ENCODE data around the gene MRPS34. TPM values are rescaled to one million over a fixed set of nuclear protein-coding genes. Genes with fewer than 3 reads are reported as not detected.
A peak's percentile ranks its signal among the peaks of the same experiment; 100 is the strongest.

MRPS34 gene
- 58.0 TPM for total RNA-seq
- long read RNA-seq, transcript MRPS34-202 (3 exons, 1,024 nt): major isoform, 80 of 109 reads
- long read RNA-seq, transcript MRPS34-201 (3 exons, 1,040 nt): minor isoform, 7 of 109 reads
- long read RNA-seq, partial matches to known transcripts: 9 of 109 reads
- long read RNA-seq, other reads (novel, unspliced or antisense): 11 of 109 reads

DNA sequence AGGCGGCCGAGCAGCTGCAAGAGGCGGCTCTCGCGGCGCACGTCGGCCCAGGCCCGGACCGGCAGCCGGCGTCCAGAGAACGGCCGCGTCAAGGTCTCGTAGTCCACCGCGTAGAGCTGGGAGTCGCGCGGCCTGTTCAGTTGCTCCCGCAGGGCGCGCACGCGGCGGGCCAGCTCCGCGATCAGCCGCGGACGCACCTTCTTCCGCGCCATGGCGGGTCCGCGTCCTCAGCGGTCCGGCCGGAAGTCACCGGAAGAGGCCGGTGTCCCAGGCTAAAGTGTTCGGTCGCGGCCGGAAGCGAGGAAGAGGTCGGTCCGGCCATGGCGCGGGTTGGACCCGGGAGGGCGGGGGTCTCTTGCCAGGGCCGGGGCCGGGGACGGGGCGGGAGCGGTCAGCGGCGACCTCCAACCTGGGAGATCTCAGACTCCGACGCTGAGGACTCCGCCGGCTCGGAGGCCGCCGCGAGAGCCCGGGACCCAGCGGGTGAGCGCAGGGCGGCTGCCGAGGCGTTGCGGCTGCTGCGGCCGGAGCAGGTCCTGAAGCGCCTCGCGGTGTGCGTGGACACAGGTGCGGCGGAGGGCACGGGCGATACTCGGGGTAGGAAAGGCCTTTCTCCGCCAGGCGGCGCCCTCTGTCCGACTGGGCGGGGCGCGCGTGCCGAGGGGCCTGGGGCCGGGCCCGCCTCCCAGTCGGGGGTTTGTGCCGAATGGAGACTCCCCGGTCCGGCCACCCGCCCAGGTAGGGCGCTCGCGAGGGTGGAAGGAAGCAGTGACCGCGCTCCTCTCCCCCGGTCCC is at the start of gene MRPS34:
Gene MRPS34 (minus strand): TSS at position 227 of the 795 bp plus-strand sequence. CDS start 15 bp downstream, at position 212.
- Histone ChIP-seq H3K27ac (peak within 1 kb of the TSS; percentile 94), H3K36me3 (peaks cover 50% of the 10 kb centered on the region), H3K9me3 (no peaks in the 10 kb centered on the region), H3K27me3 (ENCODE audit: low read depth) (no peaks in the 10 kb centered on the region), H3K4me1 (peaks cover 37% of the 10 kb centered on the region), H3K4me3 (peak within 1 kb of the TSS; percentile 98)
- ATAC-seq: peak; percentile 85 to 86
- TF ChIP-seq, protein P1, sequence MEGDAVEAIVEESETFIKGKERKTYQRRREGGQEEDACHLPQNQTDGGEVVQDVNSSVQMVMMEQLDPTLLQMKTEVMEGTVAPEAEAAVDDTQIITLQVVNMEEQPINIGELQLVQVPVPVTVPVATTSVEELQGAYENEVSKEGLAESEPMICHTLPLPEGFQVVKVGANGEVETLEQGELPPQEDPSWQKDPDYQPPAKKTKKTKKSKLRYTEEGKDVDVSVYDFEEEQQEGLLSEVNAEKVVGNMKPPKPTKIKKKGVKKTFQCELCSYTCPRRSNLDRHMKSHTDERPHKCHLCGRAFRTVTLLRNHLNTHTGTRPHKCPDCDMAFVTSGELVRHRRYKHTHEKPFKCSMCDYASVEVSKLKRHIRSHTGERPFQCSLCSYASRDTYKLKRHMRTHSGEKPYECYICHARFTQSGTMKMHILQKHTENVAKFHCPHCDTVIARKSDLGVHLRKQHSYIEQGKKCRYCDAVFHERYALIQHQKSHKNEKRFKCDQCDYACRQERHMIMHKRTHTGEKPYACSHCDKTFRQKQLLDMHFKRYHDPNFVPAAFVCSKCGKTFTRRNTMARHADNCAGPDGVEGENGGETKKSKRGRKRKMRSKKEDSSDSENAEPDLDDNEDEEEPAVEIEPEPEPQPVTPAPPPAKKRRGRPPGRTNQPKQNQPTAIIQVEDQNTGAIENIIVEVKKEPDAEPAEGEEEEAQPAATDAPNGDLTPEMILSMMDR (IDR thresholded peaks at IDR 0.05): peak; percentile 79
- peak; percentile 88 for DNase-seq
- intact Hi-C loops (cut with DNase I): no loop called here

DNA sequence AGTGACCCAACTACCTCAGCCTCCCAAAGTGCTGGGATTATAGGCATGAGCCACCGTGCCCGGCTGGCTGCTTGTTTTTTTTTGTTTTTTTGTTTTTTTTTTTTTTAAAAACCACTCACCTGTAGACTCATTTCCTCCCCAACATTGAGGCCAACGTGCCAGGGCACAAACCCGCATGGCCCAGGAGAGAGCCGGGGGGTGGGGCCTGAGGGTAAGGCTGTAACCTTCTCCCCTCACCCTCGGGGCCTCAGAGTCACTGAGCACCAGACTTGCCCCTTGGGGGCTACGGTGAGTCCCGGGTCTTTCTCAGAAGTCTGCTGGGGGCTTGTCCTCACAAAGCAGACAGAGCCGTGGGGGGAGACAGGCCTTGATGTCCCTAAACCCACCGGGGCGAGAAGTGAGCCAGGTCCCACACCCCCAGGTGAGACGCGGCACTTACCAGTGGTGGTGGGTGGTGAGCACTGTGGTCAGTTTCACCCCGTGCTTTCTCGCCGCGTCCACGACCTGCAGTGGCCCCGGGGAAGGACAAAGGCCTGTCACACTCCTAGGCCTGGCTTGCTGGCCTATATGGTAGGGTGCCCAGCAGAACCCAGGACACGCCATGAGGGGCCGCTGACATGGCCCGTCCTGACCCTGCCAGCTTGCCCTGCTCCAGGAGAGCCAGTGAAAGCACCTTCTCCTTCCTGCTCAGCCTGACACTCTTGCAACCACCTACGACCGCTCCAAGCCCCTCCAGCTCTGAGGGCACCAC is 49.1 kb upstream of the MRPS34 start:
- no peak overlapping the region for H3K27ac ChIP-seq
- H3K4me3 ChIP-seq: no peak overlapping the region
- no peaks in the 10 kb centered on the region for H3K27me3 ChIP-seq (ENCODE audit: low read depth)
- peaks cover 24% of the 10 kb centered on the region for H3K4me1 ChIP-seq
- no peaks in the 10 kb centered on the region for H3K9me3 ChIP-seq
- H3K36me3 ChIP-seq: peaks cover 53% of the 10 kb centered on the region
- no peak for DNase-seq
- TF ChIP-seq, protein P1 (IDR thresholded peaks at IDR 0.05): no peak
- intact Hi-C loops (cut with DNase I): no loop called here
- ATAC-seq: no peak

DNA sequence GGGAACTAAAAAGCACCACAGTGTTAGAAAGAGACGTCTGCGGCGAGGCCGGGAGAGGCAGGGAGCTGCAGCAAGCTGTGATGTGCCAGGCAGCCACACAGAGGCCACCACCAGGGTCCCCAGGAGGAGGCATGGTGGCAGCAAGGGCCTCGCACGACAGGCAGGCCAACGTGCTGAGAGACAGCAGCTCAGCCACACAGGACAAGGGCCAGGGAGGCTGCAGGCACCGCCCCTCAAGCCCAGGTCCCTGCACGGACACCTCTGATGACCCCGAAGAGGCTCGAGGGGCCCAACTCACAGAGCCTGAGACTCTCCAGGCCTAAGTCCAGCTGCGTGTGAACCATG is 48.0 kb upstream of the MRPS34 start:
- Histone ChIP-seq H3K4me3 (no peak overlapping the region), H3K9me3 (no peaks in the 10 kb centered on the region), H3K36me3 (peaks cover 64% of the 10 kb centered on the region), H3K27ac (no peak overlapping the region), H3K27me3 (ENCODE audit: low read depth) (no peaks in the 10 kb centered on the region), H3K4me1 (peaks cover 23% of the 10 kb centered on the region)
- DNase-seq (no peak), ATAC-seq (no peak)
- intact Hi-C loops (cut with DNase I): no loop called here
- TF ChIP-seq, protein P1 (IDR thresholded peaks at IDR 0.05): no peak

DNA sequence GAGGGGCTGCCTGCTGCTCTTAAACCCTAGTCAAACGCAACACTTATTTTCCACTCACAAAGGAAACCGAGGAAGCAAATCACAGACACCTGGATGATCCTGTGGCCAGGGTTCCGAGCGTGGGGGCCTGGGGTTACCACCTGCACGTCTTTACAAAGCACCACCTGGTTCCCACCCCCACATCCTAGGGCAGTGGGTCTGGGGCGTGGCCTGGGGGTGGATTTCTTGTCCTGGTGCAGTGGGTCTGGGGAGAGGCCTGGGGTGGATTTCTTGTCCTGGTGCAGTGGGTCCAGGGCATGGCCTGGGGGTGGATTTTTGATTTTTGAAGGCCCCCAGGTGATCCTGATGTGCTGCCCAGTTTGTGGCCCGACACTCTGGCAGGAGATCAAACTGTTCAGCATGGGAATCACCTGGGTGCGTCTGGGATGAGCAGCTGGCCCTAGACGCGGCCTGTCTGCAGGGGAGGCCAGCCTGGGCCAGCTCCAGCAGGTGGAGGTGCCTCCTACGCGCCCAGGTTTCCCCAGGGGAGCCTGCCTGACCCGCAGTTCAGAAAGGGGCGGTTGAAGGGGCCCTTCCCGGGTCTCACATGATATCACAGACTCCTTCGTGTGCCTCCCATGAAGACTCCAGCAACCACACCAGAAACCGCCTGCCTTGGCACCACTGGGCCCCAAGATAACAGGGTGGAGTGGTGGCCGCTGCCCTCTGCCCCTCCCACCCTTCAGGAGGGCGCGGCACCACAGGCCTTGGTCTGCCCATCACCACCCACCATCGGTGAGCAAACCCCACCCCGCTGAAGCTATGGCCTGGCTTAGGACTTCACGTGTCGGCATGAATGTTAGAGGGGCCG is 47.4 kb upstream of the MRPS34 start:
- ATAC-seq (no peak), DNase-seq (no peak)
- Histone ChIP-seq H3K4me3 (no peak overlapping the region), H3K36me3 (peaks cover 69% of the 10 kb centered on the region), H3K27ac (no peak overlapping the region), H3K4me1 (peaks cover 17% of the 10 kb centered on the region), H3K9me3 (no peaks in the 10 kb centered on the region), H3K27me3 (ENCODE audit: low read depth) (no peaks in the 10 kb centered on the region)
- intact Hi-C loops (cut with DNase I): no loop called here
- TF ChIP-seq, protein P1 (IDR thresholded peaks at IDR 0.05): no peak

DNA sequence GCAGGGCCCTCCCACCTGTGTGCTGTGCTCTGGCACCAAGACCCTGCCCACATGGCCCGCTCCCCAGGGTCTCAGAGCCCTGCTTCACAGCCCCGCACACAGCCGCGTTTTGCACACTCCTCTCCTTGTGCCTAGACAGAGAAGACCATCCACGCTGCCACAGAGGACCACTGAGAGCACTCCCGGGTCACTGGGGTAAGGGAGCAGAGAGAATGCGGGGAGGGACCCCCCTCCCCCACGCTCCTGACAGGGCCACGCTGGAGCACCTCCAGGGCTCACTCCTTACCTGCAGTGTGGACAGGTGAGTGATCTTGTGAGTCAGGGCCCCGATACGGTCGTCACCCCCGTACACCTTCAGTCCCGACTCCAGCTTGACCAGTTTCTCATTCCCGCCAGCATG is 46.7 kb upstream of the MRPS34 start:
- Histone ChIP-seq H3K27ac (no peak overlapping the region), H3K4me1 (peaks cover 10% of the 10 kb centered on the region), H3K27me3 (ENCODE audit: low read depth) (no peaks in the 10 kb centered on the region), H3K9me3 (no peaks in the 10 kb centered on the region), H3K36me3 (peaks cover 72% of the 10 kb centered on the region), H3K4me3 (no peak overlapping the region)
- TF ChIP-seq, protein P1 (IDR thresholded peaks at IDR 0.05): no peak
- no peak for ATAC-seq
- intact Hi-C loops (cut with DNase I): no loop called here
- DNase-seq: no peak
